NCI-H146 (cell line): Measurements from ENCODE around the gene VN1R2.
"Not testable (repeated sequence)": the region's sequence is repeated elsewhere in the genome, so short reads cannot be mapped to it uniquely, and the experiment has no call there.

Source experiments
- DNase-seq: peaks from one replicate; lab custom pipeline; 2025; lab: John Stamatoyannopoulos, UW

Gene VN1R2, protein sequence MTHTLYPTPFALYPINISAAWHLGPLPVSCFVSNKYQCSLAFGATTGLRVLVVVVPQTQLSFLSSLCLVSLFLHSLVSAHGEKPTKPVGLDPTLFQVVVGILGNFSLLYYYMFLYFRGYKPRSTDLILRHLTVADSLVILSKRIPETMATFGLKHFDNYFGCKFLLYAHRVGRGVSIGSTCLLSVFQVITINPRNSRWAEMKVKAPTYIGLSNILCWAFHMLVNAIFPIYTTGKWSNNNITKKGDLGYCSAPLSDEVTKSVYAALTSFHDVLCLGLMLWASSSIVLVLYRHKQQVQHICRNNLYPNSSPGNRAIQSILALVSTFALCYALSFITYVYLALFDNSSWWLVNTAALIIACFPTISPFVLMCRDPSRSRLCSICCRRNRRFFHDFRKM

GRCh38 chr19:53257715-53258342, at the start of gene VN1R2:
Gene VN1R2 (plus strand): TSS chr19:53258292. CDS start chr19:53258376, 84 bp downstream.
- not testable (repeated sequence) for DNase-seq

DNA sequence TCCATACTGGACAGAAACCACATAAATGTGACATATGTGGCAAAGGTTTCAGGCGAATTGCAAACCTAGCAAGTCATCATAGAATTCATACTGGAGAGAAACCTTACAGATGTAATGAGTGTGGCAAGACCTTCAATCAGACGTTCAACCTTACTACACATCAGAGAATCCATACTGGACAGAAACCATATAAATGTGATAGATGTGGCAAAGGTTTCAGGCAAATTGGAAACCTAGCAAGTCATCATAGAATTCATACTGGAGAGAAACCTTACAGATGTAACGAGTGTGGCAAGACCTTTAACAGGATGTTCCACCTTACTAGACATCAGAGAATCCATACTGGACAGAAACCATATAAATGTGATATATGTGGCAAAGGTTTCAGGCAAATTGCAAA, 46.5 kb upstream of the VN1R2 start:
- DNase-seq: not testable (repeated sequence)

GRCh38 chr19:53212703-53213320, 45.3 kb upstream of the VN1R2 start:
- no peak for DNase-seq

DNA sequence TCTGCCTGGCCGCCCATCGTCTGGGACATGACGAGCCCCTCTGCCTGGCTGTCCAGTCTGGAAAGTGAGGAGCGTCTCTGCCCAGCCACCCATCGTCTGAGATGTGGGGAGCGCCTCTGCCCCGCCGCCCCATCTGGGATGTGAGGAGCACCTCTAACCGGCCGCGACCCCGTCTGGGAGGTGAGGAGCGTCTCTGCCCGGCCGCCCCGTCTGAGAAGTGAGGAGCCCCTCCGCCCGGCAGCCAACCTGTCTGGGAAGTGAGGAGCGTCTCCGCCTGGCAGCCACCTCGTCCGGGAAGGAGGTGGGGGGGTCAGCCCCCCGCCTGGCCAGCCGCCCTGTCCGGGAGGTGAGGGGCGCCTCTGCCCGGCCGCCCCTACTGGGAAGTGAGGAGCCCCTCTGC, 35.4 kb upstream of the VN1R2 start:
- DNase-seq: not testable (repeated sequence)

DNA sequence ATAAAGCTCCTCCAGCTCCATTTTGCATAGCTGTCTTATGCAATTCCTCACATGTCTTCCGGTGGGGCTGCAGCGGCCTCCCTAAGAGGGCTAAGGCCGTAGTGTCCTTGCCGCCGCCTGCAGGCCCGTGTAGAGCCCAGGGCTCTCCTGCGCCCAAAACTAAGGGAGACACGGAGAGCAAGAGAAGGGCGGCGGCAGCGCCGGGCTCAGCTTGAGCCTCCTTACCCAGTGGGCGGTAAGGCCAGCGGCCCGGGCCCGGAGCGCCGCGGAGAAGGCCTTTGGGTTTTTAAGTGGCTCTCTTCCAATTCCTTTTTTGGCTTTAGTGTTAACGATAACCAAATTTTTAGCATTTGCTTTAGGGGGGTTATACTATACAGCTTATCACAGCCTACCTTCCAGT, 33.5 kb upstream of the VN1R2 start:
- DNase-seq: no peak

GRCh38 chr19:53237114-53237777, 20.8 kb upstream of the VN1R2 start:
- DNase-seq: no peak

- no peak for DNase-seq
Observed at GRCh38 chr19:53246498-53246897, 11.6 kb upstream of the VN1R2 start.

- peak; percentile 86 for DNase-seq
Observed at GRCh38 chr19:53254411-53255341, 3.4 kb upstream of the VN1R2 start, which contains the start of gene ZNF677. Gene ZNF677 (minus strand): TSS chr19:53254873. CDS start chr19:53251550, 3,323 bp downstream.

DNA sequence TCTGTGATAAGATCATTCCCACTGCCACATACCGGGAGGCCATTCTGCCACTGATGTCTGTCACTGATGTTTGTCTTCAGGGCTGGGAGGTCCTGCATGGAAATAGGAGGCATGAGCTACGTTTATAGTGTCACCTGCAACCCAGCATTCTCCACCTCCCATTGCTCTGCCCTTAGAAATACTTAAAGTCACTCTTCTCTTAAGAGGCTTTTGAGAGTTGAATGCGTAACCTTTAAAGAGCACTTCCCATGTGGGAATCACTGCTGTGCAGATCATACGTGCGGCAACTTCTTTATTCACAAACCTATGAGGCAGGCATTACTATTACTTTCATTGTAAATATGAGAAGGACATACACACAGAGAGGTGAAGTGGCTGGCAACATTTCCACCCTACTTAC, 9.5 kb downstream of the VN1R2 start, which contains the start of gene VN1R4:
TSS of gene VN1R4 (minus strand) at position 101 of the 400 bp plus-strand sequence. CDS start at position 43, 58 bp downstream.
- not testable (repeated sequence) for DNase-seq

- not testable (repeated sequence) for DNase-seq
Observed at GRCh38 chr19:53269861-53270260, 11.8 kb downstream of the VN1R2 start.

DNA sequence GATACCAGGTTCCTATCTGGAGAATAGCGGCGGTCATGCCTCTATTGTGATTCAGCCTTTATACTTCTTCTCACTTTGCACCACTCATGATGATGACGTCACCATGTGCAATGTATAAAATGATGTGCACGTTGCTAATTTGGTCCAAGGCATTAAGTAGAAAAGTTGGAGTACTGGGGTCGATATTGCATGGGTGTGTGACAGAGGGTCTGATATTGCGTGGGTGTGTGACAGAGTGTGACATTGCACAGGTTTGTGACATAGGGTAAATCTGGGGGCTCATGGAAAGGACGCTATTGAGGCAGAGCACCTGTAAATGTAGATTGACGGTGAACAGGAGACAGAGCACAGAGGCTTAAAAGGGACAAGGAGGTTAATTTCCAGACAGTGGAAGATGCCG, 14.0 kb downstream of the VN1R2 start:
- no peak for DNase-seq

DNA sequence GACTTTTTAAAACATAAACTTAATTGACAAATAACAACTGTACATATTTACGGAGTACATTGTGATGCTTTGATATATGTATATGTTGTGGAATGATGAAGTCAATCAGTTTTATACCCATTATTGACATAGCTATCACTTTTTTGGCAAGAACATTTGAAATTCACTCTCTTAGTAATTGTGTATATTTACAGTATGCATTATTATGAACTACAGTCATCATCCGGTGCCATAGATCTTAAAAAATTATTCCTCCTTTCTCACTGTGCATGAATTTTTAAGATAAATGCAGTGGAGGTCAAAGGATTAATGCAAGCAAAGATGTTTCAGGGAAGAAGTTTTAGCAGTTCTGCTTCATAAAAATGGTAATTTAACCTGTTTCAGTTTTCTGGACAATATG, 17.4 kb downstream of the VN1R2 start:
- DNase-seq: no peak

GRCh38 chr19:53281947-53282346, 23.9 kb downstream of the VN1R2 start:
- DNase-seq: not testable (repeated sequence)

- no peak for DNase-seq
Observed at GRCh38 chr19:53285087-53285486, 27.0 kb downstream of the VN1R2 start.

GRCh38 chr19:53290758-53291549, 32.9 kb downstream of the VN1R2 start:
- no peak for DNase-seq

DNA sequence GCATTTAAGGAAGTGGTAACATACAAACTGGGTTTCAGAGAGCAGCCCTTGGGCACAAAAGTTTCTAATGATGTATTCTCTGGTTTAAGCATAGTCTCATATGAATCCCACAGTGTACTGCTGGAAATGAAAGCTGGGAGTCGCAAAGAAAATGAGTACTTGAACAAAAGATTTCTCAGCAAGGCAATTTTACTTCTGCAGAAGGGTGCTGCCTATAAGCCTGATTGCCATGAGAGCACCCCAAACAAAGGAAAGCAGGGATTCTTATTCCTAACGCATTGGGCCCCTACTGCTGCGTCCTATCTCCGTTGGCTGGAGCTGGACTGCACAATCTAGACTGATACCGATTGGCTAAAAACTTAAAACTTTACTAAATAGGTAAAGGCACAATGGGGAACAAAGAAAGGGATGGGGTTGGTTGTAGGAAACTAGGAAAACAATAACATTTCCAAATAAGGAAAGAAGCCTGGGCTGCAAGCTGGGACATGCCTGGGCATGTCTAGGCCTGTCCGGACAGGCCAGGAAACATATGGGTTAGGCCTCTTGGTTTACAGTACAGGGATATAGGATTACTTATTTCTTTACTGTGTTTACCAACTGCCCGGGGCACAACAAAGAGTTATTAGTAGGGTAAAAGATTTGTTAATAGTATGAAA, 36.8 kb downstream of the VN1R2 start:
- no peak for DNase-seq

DNA sequence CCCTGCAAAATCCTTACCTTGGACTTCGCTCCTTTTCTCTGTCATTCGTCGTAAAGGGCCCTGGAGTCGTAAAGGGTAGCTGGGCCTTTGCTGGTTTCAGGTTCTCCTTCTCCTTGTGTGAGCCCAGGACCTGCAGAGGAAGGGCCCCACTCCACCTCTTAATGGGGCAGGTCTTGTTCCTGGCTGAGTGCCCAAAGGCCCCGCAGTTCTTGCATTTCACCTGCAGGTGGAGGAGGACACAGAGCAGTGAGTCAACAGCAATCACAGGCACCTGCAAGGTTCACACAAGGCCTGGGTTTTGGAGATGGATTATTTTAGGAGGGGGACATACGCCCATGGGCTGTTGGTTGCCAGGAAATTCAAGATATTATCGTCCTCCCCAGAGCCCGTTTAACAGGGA, 43.2 kb downstream of the VN1R2 start:
- peak; percentile 17 for DNase-seq

DNA sequence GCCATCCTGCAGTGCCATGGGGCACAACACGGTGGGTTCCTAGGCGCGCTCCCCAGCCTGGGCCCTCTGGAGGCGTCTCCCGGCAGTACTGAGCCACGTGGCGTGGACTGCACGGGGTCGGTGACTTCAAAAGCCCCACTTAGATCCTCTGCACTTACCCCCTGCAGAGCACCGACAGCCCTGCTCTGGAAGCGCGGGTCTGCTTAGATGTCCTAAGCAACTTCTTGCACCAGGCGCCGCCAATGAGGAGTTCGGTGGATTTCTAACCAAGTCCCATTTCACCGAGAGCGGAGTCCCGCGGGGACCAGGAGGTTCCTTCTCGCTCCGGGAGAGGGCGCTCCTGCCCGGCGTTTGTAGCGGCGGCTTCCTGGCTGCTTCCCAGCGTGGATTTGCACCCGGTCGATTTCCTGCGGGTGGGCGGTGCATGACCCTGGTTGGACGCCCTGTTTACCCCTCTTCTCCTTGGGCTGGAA, 50.3 kb downstream of the VN1R2 start:
- no peak for DNase-seq
